Measurements from ENCODE around the gene MORN4.
"Not testable (repeated sequence)": the region's sequence is repeated elsewhere in the genome, so short reads cannot be mapped to it uniquely, and the experiment has no call there.

DNA sequence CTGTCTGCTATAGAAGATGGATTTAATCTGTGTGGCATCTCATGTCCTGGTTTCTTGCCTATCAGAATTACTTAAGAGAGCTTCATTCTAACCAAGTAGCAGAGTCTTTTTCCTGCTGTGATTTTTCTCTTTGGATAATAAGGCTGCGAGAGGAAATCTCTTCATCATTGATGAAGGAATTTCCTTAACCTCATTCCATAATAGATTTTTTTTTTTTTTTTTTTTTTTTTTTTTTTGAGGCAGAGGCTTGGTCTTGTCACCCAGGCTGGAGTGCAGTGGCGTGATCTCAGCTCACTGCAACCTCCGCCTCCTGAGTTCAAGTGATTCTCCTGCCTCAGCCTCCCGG, 16.1 kb upstream of the MORN4 start:
- TF ChIP-seq ZFP36 (IDR thresholded peaks at IDR 0.05; ENCODE audit: borderline replicate concordance, low read depth, low read length, partially characterized antibody); TEAD3 (CRISPR knock-in tag; optimal IDR thresholded peaks at IDR 0.05; ENCODE audit: borderline replicate concordance); CBFB (CRISPR knock-in tag; IDR thresholded peaks at IDR 0.05); TCF7L2 (IDR thresholded peaks at IDR 0.05; ENCODE audit: low read depth, low read length); BRCA1 (CRISPR knock-in tag; IDR thresholded peaks at IDR 0.05): not testable (repeated sequence)

Measured in HepG2 (cell line).